WTC11 (cell line): ENCODE results near the gene EDARADD. TPM values are rescaled to one million over a fixed set of nuclear protein-coding genes. Genes with fewer than 3 reads are reported as not detected.
"Not testable (repeated sequence)": the region's sequence is repeated elsewhere in the genome, so short reads cannot be mapped to it uniquely, and the experiment has no call there.

Source experiments
- ATAC-seq: fragments of 200-7000 bp; cut with Tn5 transposase; 2 replicates; pipeline ENCODE4 v1.10.0; 2021; ENCODE audit warnings: mild to moderate bottlenecking, moderate library complexity
- CTCF ChIA-PET: fragments of 300-600 bp; sonication (Branson Sonifier 250); formaldehyde crosslinking; loops from one replicate; lab custom pipeline; 2021; ENCODE audit warnings: antibody characterized with exemption; lab: Charles Lee
- POLR2A ChIA-PET: fragments of 350-600 bp; sonication (Branson Sonifier 250); formaldehyde crosslinking; loops from one replicate; lab custom pipeline; 2021; ENCODE audit warnings: antibody characterized with exemption; lab: Charles Lee
- DNase-seq: peaks from one replicate; pipeline ENCODE4 v3.0.0; 2021; ENCODE audit warnings: low spot score
- H3K27ac Mint-ChIP-seq: 2 replicates; pipeline ENCODE4 v1.8.0; 2021; ENCODE audit warnings: mixed read lengths
- H3K27me3 Mint-ChIP-seq: 2 replicates; pipeline ENCODE4 v1.8.0; 2021; ENCODE audit warnings: low read depth, mild to moderate bottlenecking, moderate library complexity, mixed read lengths
- H3K36me3 Mint-ChIP-seq: 2 replicates; pipeline ENCODE4 v1.8.0; 2021; ENCODE audit warnings: mixed read lengths
- H3K4me1 Mint-ChIP-seq: 2 replicates; pipeline ENCODE4 v1.8.0; 2022; ENCODE audit warnings: mixed read lengths
- H3K4me3 Mint-ChIP-seq: 2 replicates; pipeline ENCODE4 v1.8.0; 2021; ENCODE audit warnings: mild to moderate bottlenecking, moderate library complexity, mixed read lengths
- H3K9me3 Mint-ChIP-seq: 2 replicates; pipeline ENCODE4 v1.8.0; 2021; ENCODE audit warnings: mixed read lengths
- ELF4 ChIP-seq: sonication (generic); formaldehyde crosslinking; IDR thresholded peaks from 2 replicates; pipeline ENCODE4 v1.8.1; 2022; ENCODE audit warnings: low read depth, mild to moderate bottlenecking, moderate library complexity, missing genetic modification reagents
- IRF1 ChIP-seq: sonication (generic); formaldehyde crosslinking; IDR thresholded peaks from 2 replicates; pipeline ENCODE4 v1.8.0; 2023; ENCODE audit warnings: missing genetic modification reagents
- MXD4 ChIP-seq: fragments of 250-450 bp; sonication (Bioruptor Pico); IDR thresholded peaks from 2 replicates; pipeline ENCODE4 v1.8.0; 2021; ENCODE audit warnings: mild to moderate bottlenecking, moderate library complexity, borderline replicate concordance
- SMAD4 ChIP-seq: sonication (generic); formaldehyde crosslinking; IDR thresholded peaks from 2 replicates; pipeline ENCODE4 v1.8.0; 2022; ENCODE audit warnings: mild to moderate bottlenecking, missing genetic modification reagents
- STAT6 ChIP-seq: sonication (generic); formaldehyde crosslinking; conservative IDR thresholded peaks from 2 replicates; pipeline ENCODE4 v1.8.1; 2023; ENCODE audit warnings: mild to moderate bottlenecking, low read depth, missing genetic modification reagents, moderate library complexity
- TEAD1 ChIP-seq: sonication (generic); formaldehyde crosslinking; IDR thresholded peaks from 2 replicates; pipeline ENCODE4 v1.8.0; 2022; ENCODE audit warnings: mild to moderate bottlenecking, missing genetic modification reagents
- USF2 ChIP-seq: sonication (generic); formaldehyde crosslinking; IDR thresholded peaks from 2 replicates; pipeline ENCODE4 v1.8.1; 2023; ENCODE audit warnings: mild to moderate bottlenecking, missing genetic modification reagents, moderate library complexity
- ZBTB21 ChIP-seq: sonication (generic); formaldehyde crosslinking; IDR thresholded peaks from 2 replicates; pipeline ENCODE4 v1.8.1; 2023; ENCODE audit warnings: mild to moderate bottlenecking, missing genetic modification reagents, borderline replicate concordance
- ZBTB43 ChIP-seq: sonication (generic); formaldehyde crosslinking; IDR thresholded peaks from 2 replicates; pipeline ENCODE4 v1.8.1; 2023; ENCODE audit warnings: mild to moderate bottlenecking, missing genetic modification reagents
- ZMAT4 ChIP-seq: fragments of 250-450 bp; sonication (Bioruptor Pico); IDR thresholded peaks from 2 replicates; pipeline ENCODE4 v1.9.0; 2021; ENCODE audit warnings: mild to moderate bottlenecking
- ZNF232 ChIP-seq: sonication (generic); formaldehyde crosslinking; IDR thresholded peaks from 2 replicates; pipeline ENCODE4 v1.8.0; 2022; ENCODE audit warnings: mild to moderate bottlenecking, missing genetic modification reagents
- ZNF263 ChIP-seq: sonication (generic); formaldehyde crosslinking; IDR thresholded peaks from 2 replicates; pipeline ENCODE4 v1.8.1; 2022; ENCODE audit warnings: low read depth, mild to moderate bottlenecking, moderate library complexity, missing genetic modification reagents
- ZNF396 ChIP-seq: fragments of 250-450 bp; sonication (Bioruptor Pico); IDR thresholded peaks from 2 replicates; pipeline ENCODE4 v1.8.0; 2021; ENCODE audit warnings: mild to moderate bottlenecking, moderate library complexity, borderline replicate concordance
- ZNF532 ChIP-seq: fragments of 250-450 bp; sonication (Bioruptor Pico); IDR thresholded peaks from 2 replicates; pipeline ENCODE4 v1.9.0; 2021; ENCODE audit warnings: mild to moderate bottlenecking, borderline replicate concordance
- total RNA-seq: library from RNA; stranded (reverse); gene quantifications from 3 replicates; pipeline ENCODE4 v1.2.3, GENCODE V29; 2021

Gene EDARADD
- total RNA-seq, 1 experiment from 2014 or later, result 5.0 TPM

GRCh38 chr1:236460103-236460502 lies 66.0 kb downstream of the EDARADD start:
- TF ChIP-seq ZNF263 (CRISPR knock-in tag), result no peak
- no peak for TF ChIP-seq TEAD1 (CRISPR knock-in tag)
- TF ChIP-seq ZBTB21, result no peak
- no peak for TF ChIP-seq STAT6
- no peak for TF ChIP-seq IRF1 (CRISPR knock-in tag)
- TF ChIP-seq USF2 (CRISPR knock-in tag), result no peak
- TF ChIP-seq ZMAT4, result no peak
- no peak for TF ChIP-seq MXD4 (CRISPR knock-in tag)
- no peak for TF ChIP-seq SMAD4 (CRISPR knock-in tag)
- no peak for TF ChIP-seq ZNF396 (CRISPR knock-in tag)
- TF ChIP-seq ZNF532 (CRISPR knock-in tag), result no peak
- no peak for TF ChIP-seq ZNF232 (CRISPR knock-in tag)
- TF ChIP-seq ZBTB43 (CRISPR knock-in tag), result no peak
- TF ChIP-seq ELF4, result no peak
- TF ChIP-seq, all 79 proteins: peak for 0
- H3K27me3 Mint-ChIP-seq, result no peaks in the 10 kb centered on the region
- DNase-seq (no peak), ATAC-seq (no peak)
- H3K4me1 Mint-ChIP-seq, result 0 out of 2 replicates have a peak, but pooled peaks cover 7% of the 10 kb centered on the region
- CTCF ChIA-PET, result interaction anchor here (2.8 kb wide), 1 partner anchor 8 kb away, joined by 12 read pairs; no protein-coding TSS in a partner anchor
- H3K27ac Mint-ChIP-seq, result no peak overlapping the region
- no peaks in the 10 kb centered on the region for H3K36me3 Mint-ChIP-seq
- H3K4me3 Mint-ChIP-seq, result no peak overlapping the region
- H3K9me3 Mint-ChIP-seq, result no peaks in the 10 kb centered on the region
- POLR2A ChIA-PET, result no interaction called here

- H3K27ac Mint-ChIP-seq, H3K4me3 Mint-ChIP-seq, H3K4me1 Mint-ChIP-seq, ATAC-seq, H3K9me3 Mint-ChIP-seq, POLR2A ChIA-PET, H3K27me3 Mint-ChIP-seq, DNase-seq, H3K36me3 Mint-ChIP-seq: not testable (repeated sequence)
- CTCF ChIA-PET, result interaction anchor here (1.3 kb wide), 1 partner anchor 13 kb away, joined by 8 read pairs; no protein-coding TSS in a partner anchor
These were observed 70.1 kb downstream of the EDARADD start for GRCh38 chr1:236464197-236464596.
